HG03571 (cell line): Measurements from ENCODE around the gene LENEP.

Source experiments
- ATAC-seq: cut with Tn5 transposase; IDR thresholded peaks from one replicate; pipeline ENCODE4 v1.9.1; 2021; ENCODE audit not compliant: unreplicated experiment

Gene LENEP

GRCh38 chr1:154960446-154961136, 32.8 kb upstream of the LENEP start:
- no peak for ATAC-seq

GRCh38 chr1:154961207-154962155, 31.9 kb upstream of the LENEP start, which contains the start of gene PYGO2:
Gene PYGO2 (minus strand): TSS chr1:154961782. CDS start chr1:154961576, 206 bp downstream.
- peak; percentile 71 for ATAC-seq

GRCh38 chr1:154962156-154962749, 31.1 kb upstream of the LENEP start:
- no peak for ATAC-seq

GRCh38 chr1:154962795-154963330, 30.5 kb upstream of the LENEP start:
- ATAC-seq = no peak

- no peak for ATAC-seq
Observed at GRCh38 chr1:154963643-154964042, 29.7 kb upstream of the LENEP start.

GRCh38 chr1:154964359-154964758, 29.0 kb upstream of the LENEP start:
- ATAC-seq = no peak

- no peak for ATAC-seq
Observed at GRCh38 chr1:154966111-154966510, 27.3 kb upstream of the LENEP start.

GRCh38 chr1:154967331-154967950, 25.9 kb upstream of the LENEP start:
- ATAC-seq = no peak

GRCh38 chr1:154968731-154969130, 24.7 kb upstream of the LENEP start:
- no peak for ATAC-seq

- ATAC-seq = no peak
Observed at GRCh38 chr1:154969246-154969645, 24.1 kb upstream of the LENEP start.

GRCh38 chr1:154969860-154970452, 23.4 kb upstream of the LENEP start:
- no peak for ATAC-seq

- no peak for ATAC-seq
Observed at GRCh38 chr1:154970631-154971340, 22.6 kb upstream of the LENEP start, which contains the start of gene SHC1. Gene SHC1 (minus strand): TSS chr1:154970747. CDS start chr1:154970526, 221 bp downstream.

GRCh38 chr1:154971341-154971998, 21.9 kb upstream of the LENEP start:
- no peak for ATAC-seq

GRCh38 chr1:154972213-154972516, 21.2 kb upstream of the LENEP start:
- no peak for ATAC-seq

- ATAC-seq = no peak
Observed at GRCh38 chr1:154972517-154973343, 20.7 kb upstream of the LENEP start.

- ATAC-seq = no peak
Observed at GRCh38 chr1:154973344-154974101, 19.9 kb upstream of the LENEP start.

- peak; percentile 68 for ATAC-seq
Observed at GRCh38 chr1:154974102-154974807, 19.1 kb upstream of the LENEP start, which contains the start of gene CKS1B. Gene CKS1B (plus strand): TSS chr1:154974681. CDS start chr1:154974746, 65 bp downstream.
